GM23338 (cell line): ENCODE results near the gene THRB. TPM values are rescaled to one million over a fixed set of nuclear protein-coding genes. Genes with fewer than 3 reads are reported as not detected.

Source experiments
- ATAC-seq: fragments of 200-7000 bp; cut with Tn5 transposase; 3 replicates; pipeline ENCODE4 v1.9.1; 2020
- DNase-seq: peaks from one replicate; pipeline ENCODE4 v3.0.0-alpha.2; 2015; ENCODE audit warnings: low spot score
- H2AFZ ChIP-seq: fragments of 200-600 bp; sonication (generic); 2 replicates; pipeline ENCODE4 v1.8.0; 2016; ENCODE audit warnings: antibody characterized with exemption, mild to moderate bottlenecking, moderate library complexity
- H3F3A ChIP-seq: fragments of 200-600 bp; sonication (generic); replicated peaks from 2 replicates; pipeline ENCODE4 v1.8.0; 2017; ENCODE audit warnings: antibody characterized with exemption, mixed run types, low read depth
- H3K27ac ChIP-seq: fragments of 200-600 bp; sonication (generic); 2 replicates; pipeline ENCODE4 v1.6.1; 2016; ENCODE audit warnings: low read depth
- H3K27me3 ChIP-seq: fragments of 200-600 bp; sonication (generic); 2 replicates; pipeline ENCODE4 v1.8.0; 2016; ENCODE audit warnings: mild to moderate bottlenecking, mixed run types, moderate library complexity; ENCODE audit not compliant: insufficient read depth
- H3K36me3 ChIP-seq: fragments of 200-600 bp; sonication (generic); 2 replicates; pipeline ENCODE4 v1.8.0; 2016; ENCODE audit warnings: mild to moderate bottlenecking; ENCODE audit not compliant: insufficient read depth
- H3K4me1 ChIP-seq: fragments of 200-600 bp; sonication (generic); 2 replicates; pipeline ENCODE4 v1.8.0; 2016; ENCODE audit warnings: mild to moderate bottlenecking, moderate library complexity; ENCODE audit not compliant: insufficient read depth
- H3K4me2 ChIP-seq: fragments of 200-600 bp; sonication (generic); 2 replicates; pipeline ENCODE4 v1.7.1; 2017; ENCODE audit warnings: mixed run types
- H3K4me3 ChIP-seq: fragments of 200-600 bp; sonication (generic); 2 replicates; pipeline ENCODE4 v1.6.1; 2016; ENCODE audit warnings: mixed run types
- H3K79me2 ChIP-seq: fragments of 200-600 bp; sonication (generic); replicated peaks from 2 replicates; pipeline ENCODE4 v1.8.0; 2017; ENCODE audit warnings: mild to moderate bottlenecking; ENCODE audit not compliant: insufficient read depth
- H3K9me2 ChIP-seq: fragments of 200-600 bp; sonication (generic); 2 replicates; pipeline ENCODE4 v1.8.0; 2017; ENCODE audit not compliant: insufficient read depth
- H4K20me1 ChIP-seq: fragments of 200-600 bp; sonication (generic); replicated peaks from 2 replicates; pipeline ENCODE4 v1.8.0; 2017; ENCODE audit warnings: mild to moderate bottlenecking; ENCODE audit not compliant: insufficient read depth
- H3K27ac Mint-ChIP-seq: 2 replicates; pipeline ENCODE4 v1.8.0; 2020; ENCODE audit warnings: inconsistent platforms, mild to moderate bottlenecking, moderate library complexity, mixed read lengths
- H3K27me3 Mint-ChIP-seq: 3 replicates; pipeline ENCODE4 v1.8.0; 2022; ENCODE audit warnings: low read depth, mild to moderate bottlenecking, moderate library complexity, mixed read lengths, inconsistent platforms; ENCODE audit not compliant: insufficient read depth, poor library complexity
- H3K36me3 Mint-ChIP-seq: 3 replicates; pipeline ENCODE4 v1.8.0; 2021; ENCODE audit warnings: low read depth, mild to moderate bottlenecking, inconsistent platforms, moderate library complexity, mixed read lengths
- H3K4me1 Mint-ChIP-seq: 3 replicates; pipeline ENCODE4 v1.8.0; 2020; ENCODE audit warnings: mild to moderate bottlenecking, inconsistent platforms, mixed read lengths
- H3K4me3 Mint-ChIP-seq: 3 replicates; pipeline ENCODE4 v1.8.0; 2021; ENCODE audit warnings: moderate library complexity, mild to moderate bottlenecking, inconsistent platforms, mixed read lengths
- H3K9me3 Mint-ChIP-seq: 3 replicates; pipeline ENCODE4 v1.8.0; 2020; ENCODE audit warnings: moderate library complexity, mild to moderate bottlenecking, inconsistent platforms, mixed read lengths
- ETS1 ChIP-seq: IDR thresholded peaks from 2 replicates; pipeline ENCODE4 v1.6.1; 2016; ENCODE audit warnings: antibody characterized with exemption
- ZNF331 ChIP-seq: fragments of 250-450 bp; sonication (Bioruptor Pico); IDR thresholded peaks from 2 replicates; pipeline ENCODE4 v1.5.0; 2020; ENCODE audit warnings: low read depth, mild to moderate bottlenecking, moderate library complexity
- ZNF462 ChIP-seq: fragments of 250-450 bp; sonication (Bioruptor Pico); IDR thresholded peaks from 2 replicates; pipeline ENCODE4 v1.5.0; 2020; ENCODE audit warnings: mild to moderate bottlenecking, moderate library complexity
- polyA plus RNA-seq: library from polyadenylated mRNA; unstranded; fragments of >200 nt; fragmentation: Nextera tagmentation; extraction: Ambion mirVana; gene quantifications from 2 replicates; pipeline ENCODE4 v1.2.1, GENCODE V29; 2016
- total RNA-seq: library from RNA; depleted of rRNA; stranded (reverse); fragments of >200 nt; shearing (Covaris generic); gene quantifications from 2 replicates; pipeline ENCODE4 v1.2.3, GENCODE V29; 2014

Gene THRB
- total and polyA plus RNA-seq, 2 experiments from 2014 or later = 1.7 to 3.2 TPM

- Mint-ChIP-seq H3K9me3 (no peaks in the 10 kb centered on the region), H3K4me1 (peaks cover 48% of the 10 kb centered on the region), H3K36me3 (no peaks in the 10 kb centered on the region), H3K27me3 (peaks cover 2% of the 10 kb centered on the region), H3K4me3 (no peak overlapping the region), H3K27ac (peak overlapping the region; percentile 56; the same call in 1 of the 2 replicates)
- ATAC-seq (no peak), DNase-seq (no peak)
- H4K20me1 ChIP-seq = no peaks in the 10 kb centered on the region
- no peaks in the 10 kb centered on the region for H3K27me3 ChIP-seq
- H3K4me2 ChIP-seq = 0 out of 2 replicates have a peak overlapping the region, but pooled peaks have one; percentile 73
- no peak for TF ChIP-seq ETS1
- no peak overlapping the region for H3K4me3 ChIP-seq
- H3F3A ChIP-seq = no peaks in the 10 kb centered on the region
- 0 out of 2 replicates have a peak, but pooled peaks cover 4% of the 10 kb centered on the region for H3K9me2 ChIP-seq
- H3K27ac ChIP-seq = peak overlapping the region; percentile 90
- peaks cover 43% of the 10 kb centered on the region for H3K4me1 ChIP-seq
- no peaks in the 10 kb centered on the region for H3K36me3 ChIP-seq
- no peaks in the 10 kb centered on the region for H3K79me2 ChIP-seq
- H2AFZ ChIP-seq = no peak overlapping the region
These were observed 331.7 kb downstream of the THRB start for GRCh38 chr3:24162929-24163328.

- Histone ChIP-seq H3K79me2 (no peaks in the 10 kb centered on the region), H3K4me3 (peak overlapping the region; percentile 25), H3K27ac (peak overlapping the region; percentile 90), H3K4me1 (peaks cover 47% of the 10 kb centered on the region), H3K36me3 (no peaks in the 10 kb centered on the region), H4K20me1 (no peaks in the 10 kb centered on the region), H3K4me2 (peak overlapping the region; percentile 73), H2AFZ (no peak overlapping the region), H3K9me2 (0 out of 2 replicates have a peak, but pooled peaks cover 4% of the 10 kb centered on the region), H3K27me3 (no peaks in the 10 kb centered on the region), H3F3A (no peaks in the 10 kb centered on the region)
- H3K27me3 Mint-ChIP-seq = peaks cover 2% of the 10 kb centered on the region
- TF ChIP-seq ZNF462 (CRISPR knock-in tag) (peak; percentile 82), ZNF331 (CRISPR knock-in tag) (no peak)
- H3K36me3 Mint-ChIP-seq = no peaks in the 10 kb centered on the region
- H3K4me1 Mint-ChIP-seq = peaks cover 51% of the 10 kb centered on the region
- DNase-seq (peak; percentile 80), ATAC-seq (peak; percentile 88)
- H3K9me3 Mint-ChIP-seq = no peaks in the 10 kb centered on the region
- H3K27ac Mint-ChIP-seq = peak overlapping the region; percentile 76; the same call in 1 of the 2 replicates
- peak overlapping the region; percentile 56 for H3K4me3 Mint-ChIP-seq
These were observed 332.8 kb downstream of the THRB start for GRCh38 chr3:24161841-24162240.
